ENCODE data around the gene FOXO3.

DNA sequence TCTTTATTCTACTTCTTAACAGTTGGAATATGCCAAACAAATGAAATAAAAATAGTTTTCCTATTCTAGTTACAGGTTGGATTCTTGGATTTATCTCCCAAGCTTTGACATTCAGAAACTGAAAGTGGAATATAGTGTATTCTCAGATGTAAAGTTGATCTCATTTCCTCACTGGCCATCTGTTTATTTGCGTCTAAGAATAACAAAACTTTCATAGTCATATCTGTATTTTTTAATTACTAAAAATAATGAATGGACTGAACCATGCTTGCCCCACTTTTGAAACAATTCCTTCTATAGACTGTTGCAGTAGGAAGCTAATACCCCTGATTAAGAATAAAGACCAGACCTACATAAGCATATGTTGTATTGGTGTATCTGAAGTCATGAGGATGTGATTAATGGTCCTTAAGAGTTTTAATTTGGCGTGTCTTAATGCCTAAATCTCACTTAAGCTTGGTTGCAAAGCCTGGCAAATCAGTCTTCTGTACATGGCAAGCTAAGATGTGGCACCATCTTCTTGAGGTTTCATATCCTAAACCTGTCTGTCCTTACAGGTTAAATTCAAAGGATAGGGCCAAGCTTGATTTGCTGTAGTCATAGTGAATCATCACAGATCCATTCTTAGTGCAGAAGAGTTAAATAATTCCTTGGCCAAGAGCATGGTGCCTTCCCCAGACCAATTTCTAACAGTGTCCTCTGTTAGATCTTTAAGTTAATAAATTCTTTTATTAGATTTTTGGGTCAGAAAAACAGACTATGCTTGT, 58.9 kb downstream of the FOXO3 start:
- TF ChIP-seq, protein P1, sequence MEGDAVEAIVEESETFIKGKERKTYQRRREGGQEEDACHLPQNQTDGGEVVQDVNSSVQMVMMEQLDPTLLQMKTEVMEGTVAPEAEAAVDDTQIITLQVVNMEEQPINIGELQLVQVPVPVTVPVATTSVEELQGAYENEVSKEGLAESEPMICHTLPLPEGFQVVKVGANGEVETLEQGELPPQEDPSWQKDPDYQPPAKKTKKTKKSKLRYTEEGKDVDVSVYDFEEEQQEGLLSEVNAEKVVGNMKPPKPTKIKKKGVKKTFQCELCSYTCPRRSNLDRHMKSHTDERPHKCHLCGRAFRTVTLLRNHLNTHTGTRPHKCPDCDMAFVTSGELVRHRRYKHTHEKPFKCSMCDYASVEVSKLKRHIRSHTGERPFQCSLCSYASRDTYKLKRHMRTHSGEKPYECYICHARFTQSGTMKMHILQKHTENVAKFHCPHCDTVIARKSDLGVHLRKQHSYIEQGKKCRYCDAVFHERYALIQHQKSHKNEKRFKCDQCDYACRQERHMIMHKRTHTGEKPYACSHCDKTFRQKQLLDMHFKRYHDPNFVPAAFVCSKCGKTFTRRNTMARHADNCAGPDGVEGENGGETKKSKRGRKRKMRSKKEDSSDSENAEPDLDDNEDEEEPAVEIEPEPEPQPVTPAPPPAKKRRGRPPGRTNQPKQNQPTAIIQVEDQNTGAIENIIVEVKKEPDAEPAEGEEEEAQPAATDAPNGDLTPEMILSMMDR (IDR thresholded peaks at IDR 0.05): no peak
- TF ChIP-seq POLR2A (IDR thresholded peaks at IDR 0.05): no peak

Data from lower leg skin (tissue), 3 donors.